Breast epithelium (tissue), 4 donors: ENCODE data around the gene ZNF710. TPM values are rescaled to one million over a fixed set of nuclear protein-coding genes. Genes with fewer than 3 reads are reported as not detected.

Source experiments
- DNase-seq, 2 donors: peaks; one replicate each; pipeline ENCODE4 v3.0.0-alpha.2; 2019; ENCODE audit warnings: low spot score in 2 of 2
- H3K27ac ChIP-seq, 2 donors: fragments of 200-600 bp; sonication (generic) in 1 of 2; one replicate each; pipeline ENCODE4 v1.5.1; 2016 to 2019; ENCODE audit warnings: mild to moderate bottlenecking in 1 of 2
- H3K27me3 ChIP-seq, 2 donors: fragments of 200-600 bp; sonication (generic) in 1 of 2; one replicate each; pipeline versions ENCODE4 v1.5.1 to v1.6.0; 2017 to 2019; ENCODE audit warnings: control low read depth in 1 of 2, mild to moderate bottlenecking in 1 of 2
- H3K36me3 ChIP-seq: fragments of 200-600 bp; one replicate; pipeline ENCODE4 v1.5.1; 2019
- H3K4me1 ChIP-seq, 2 donors: fragments of 200-600 bp; sonication (generic); one replicate each; pipeline ENCODE4 v1.5.1; 2016 to 2019; ENCODE audit warnings: control low read depth in 1 of 2
- H3K4me3 ChIP-seq, 3 donors: fragments of 200-600 bp; sonication (generic); 1 replicate in 2 of 3; 2 replicates in 1 of 3; pipeline ENCODE4 v1.5.1; 2016 to 2019; ENCODE audit warnings: mild to moderate bottlenecking in 3 of 3, moderate library complexity in 2 of 3
- H3K9me3 ChIP-seq, 2 donors: fragments of 200-600 bp; sonication (generic) in 1 of 2; one replicate each; pipeline ENCODE4 v1.5.1; 2016 to 2019; ENCODE audit warnings: control low read depth in 1 of 2
- CTCF ChIP-seq, 3 donors: fragments of 450-650 bp; IDR thresholded peaks; one replicate each; pipeline ENCODE4 v1.5.1; 2016 to 2017; ENCODE audit warnings: antibody characterized with exemption in 3 of 3, mild to moderate bottlenecking in 3 of 3, moderate library complexity in 3 of 3
- POLR2A ChIP-seq: fragments of 450-650 bp; IDR thresholded peaks from one replicate; pipeline ENCODE4 v1.6.1; 2016; ENCODE audit warnings: antibody characterized with exemption, mild to moderate bottlenecking, moderate library complexity
- POLR2AphosphoS5 ChIP-seq, 3 donors: sonication (generic); formaldehyde crosslinking; IDR thresholded peaks; one replicate each; pipeline ENCODE4 v1.6.1; 2017; ENCODE audit warnings: antibody characterized with exemption in 3 of 3
- intact Hi-C: fragments of 100-400 bp; cut with DNase I; formaldehyde crosslinking; loops from one replicate; pipeline ENCODE4 v1.15.1; 2023; ENCODE audit warnings: low total_unique reads
- total RNA-seq, 3 donors: library from RNA; depleted of rRNA; stranded (reverse); fragments of >200 nt; gene quantifications; one replicate each; pipeline ENCODE4 v1.1.0, GENCODE V29; 2016

The ZNF710 gene
- total RNA-seq, 3 donors from 2014 or later = 4.0 to 14.4 (median 10.4) TPM

GRCh38 chr15:90044191-90044590 is 43.1 kb downstream of the ZNF710 start:
- no peaks in the 10 kb centered on the region for H3K9me3 ChIP-seq
- no peak for DNase-seq
- no peaks in the 10 kb centered on the region for H3K27me3 ChIP-seq
- no peak overlapping the region for H3K4me3 ChIP-seq
- H3K4me1 ChIP-seq = peaks cover 0 to 5% of the 10 kb centered on the region in 2 donors
- intact Hi-C loops = no loop called here
- TF ChIP-seq CTCF (IDR thresholded peaks at IDR 0.05) (no peak), POLR2AphosphoS5 (IDR thresholded peaks at IDR 0.05) (no peak), POLR2A (no peak)
- H3K27ac ChIP-seq = no peak overlapping the region
- H3K36me3 ChIP-seq = no peaks in the 10 kb centered on the region

GRCh38 chr15:90044916-90045371 is 43.8 kb downstream of the ZNF710 start:
- Histone ChIP-seq H3K4me3 (no peak overlapping the region), H3K9me3 (no peaks in the 10 kb centered on the region), H3K4me1 (peaks cover 0 to 5% of the 10 kb centered on the region in 2 donors), H3K27me3 (no peaks in the 10 kb centered on the region), H3K36me3 (no peaks in the 10 kb centered on the region), H3K27ac (peak overlapping the region in 1 of 2 donors; percentile 92)
- no peak for DNase-seq
- no peak for TF ChIP-seq POLR2AphosphoS5 (IDR thresholded peaks at IDR 0.05)
- no peak for TF ChIP-seq CTCF (IDR thresholded peaks at IDR 0.05)
- TF ChIP-seq POLR2A = no peak
- intact Hi-C loops = no loop called here

- Histone ChIP-seq H3K36me3 (no peaks in the 10 kb centered on the region), H3K9me3 (no peaks in the 10 kb centered on the region), H3K27ac (peak overlapping the region; percentile 84 to 92), H3K27me3 (no peaks in the 10 kb centered on the region), H3K4me1 (peaks cover 0 to 5% of the 10 kb centered on the region in 2 donors), H3K4me3 (no peak overlapping the region)
- intact Hi-C loops = no loop called here
- no peak for DNase-seq
- TF ChIP-seq POLR2AphosphoS5 (IDR thresholded peaks at IDR 0.05) = no peak
- TF ChIP-seq CTCF (IDR thresholded peaks at IDR 0.05) = no peak
- no peak for TF ChIP-seq POLR2A
Measured at GRCh38 chr15:90046289-90046688, 45.2 kb downstream of the ZNF710 start.

- H3K4me1 ChIP-seq = peaks cover 0 to 5% of the 10 kb centered on the region in 2 donors
- no peak for TF ChIP-seq CTCF (IDR thresholded peaks at IDR 0.05)
- TF ChIP-seq POLR2AphosphoS5 (IDR thresholded peaks at IDR 0.05) = peak in 2 of 3 donors; percentile 63 to 81
- peak overlapping the region in 1 of 3 donors; percentile 16 for H3K4me3 ChIP-seq
- peak; percentile 73 to 85 for DNase-seq
- H3K36me3 ChIP-seq = no peaks in the 10 kb centered on the region
- H3K27me3 ChIP-seq = no peaks in the 10 kb centered on the region
- intact Hi-C loops = no loop called here
- peak overlapping the region; percentile 84 to 92 for H3K27ac ChIP-seq
- H3K9me3 ChIP-seq = no peaks in the 10 kb centered on the region
Measured at GRCh38 chr15:90046911-90047392, 45.8 kb downstream of the ZNF710 start.

GRCh38 chr15:90047956-90048575 is 46.9 kb downstream of the ZNF710 start:
- no peaks in the 10 kb centered on the region for H3K9me3 ChIP-seq
- no peaks in the 10 kb centered on the region for H3K27me3 ChIP-seq
- TF ChIP-seq CTCF (IDR thresholded peaks at IDR 0.05) (no peak), POLR2AphosphoS5 (IDR thresholded peaks at IDR 0.05) (no peak), POLR2A (no peak)
- H3K36me3 ChIP-seq = no peaks in the 10 kb centered on the region
- intact Hi-C loops = no loop called here
- H3K4me1 ChIP-seq = peaks cover 0 to 5% of the 10 kb centered on the region in 2 donors
- DNase-seq = no peak
- peak overlapping the region; percentile 84 to 92 for H3K27ac ChIP-seq
- H3K4me3 ChIP-seq = no peak overlapping the region
